GM12878 (cell line): Measurements from ENCODE around the gene TTC29.

Source experiments
- BACH1 ChIP-seq: fragments of 450-650 bp; IDR thresholded peaks from 2 replicates; pipeline ENCODE4 v1.6.1; 2017; ENCODE audit warnings: mild to moderate bottlenecking, borderline replicate concordance
- CTCF ChIP-seq, 3 experiments: IDR thresholded peaks in 2 of 3; conservative IDR thresholded peaks in 1 of 3; 2 replicates each; pipeline ENCODE4 v1.5.1; 2011; ENCODE audit warnings: low read depth in 3 of 3, low read length in 3 of 3, mild to moderate bottlenecking in 3 of 3, control low read depth in 2 of 3, moderate library complexity in 2 of 3, inconsistent platforms in 1 of 3, mixed read lengths in 1 of 3; ENCODE audit not compliant: control insufficient read depth in 2 of 3, insufficient read depth in 1 of 3; ENCODE audit errors: extremely low read depth in 1 of 3
- EZH2 ChIP-seq: IDR thresholded peaks from 2 replicates; pipeline ENCODE4 v1.6.1; 2012; ENCODE audit warnings: low read depth, mild to moderate bottlenecking, control low read depth, inconsistent platforms, low read length, borderline replicate concordance; ENCODE audit not compliant: control insufficient read depth
- HDAC2 ChIP-seq: fragments of 200-600 bp; sonication (generic); IDR thresholded peaks from 2 replicates; pipeline ENCODE4 v1.6.1; 2017
- MYB ChIP-seq: fragments of 150-350 bp; IDR thresholded peaks from 2 replicates; pipeline ENCODE4 v1.6.1; 2014; ENCODE audit warnings: mild to moderate bottlenecking, low read depth, low read length, borderline replicate concordance
- NBN ChIP-seq: fragments of 450-650 bp; IDR thresholded peaks from 2 replicates; pipeline ENCODE4 v1.6.1; 2016
- PBX3 ChIP-seq: IDR thresholded peaks from 2 replicates; pipeline ENCODE4 v1.6.1; 2011; ENCODE audit warnings: mild to moderate bottlenecking, low read depth, low read length, moderate library complexity; ENCODE audit not compliant: insufficient replicate concordance
- POLR2AphosphoS5 ChIP-seq: IDR thresholded peaks from 2 replicates; pipeline ENCODE4 v1.6.1; 2011; ENCODE audit warnings: mild to moderate bottlenecking, low read length, inconsistent platforms
- SMARCA5 ChIP-seq: fragments of 450-650 bp; IDR thresholded peaks from 2 replicates; pipeline ENCODE4 v1.6.1; 2017; ENCODE audit warnings: mild to moderate bottlenecking
- TAF1 ChIP-seq: IDR thresholded peaks from 2 replicates; pipeline ENCODE4 v1.6.1; 2011; ENCODE audit warnings: mild to moderate bottlenecking, low read depth, low read length, borderline replicate concordance
- TCF3 ChIP-seq: IDR thresholded peaks from 2 replicates; pipeline ENCODE4 v1.6.1; 2012; ENCODE audit warnings: low read depth, mild to moderate bottlenecking, low read length, borderline replicate concordance; ENCODE audit not compliant: insufficient read depth
- USF1 ChIP-seq: IDR thresholded peaks from 2 replicates; pipeline ENCODE4 v1.6.1; 2011; ENCODE audit warnings: borderline replicate concordance, low read depth, mild to moderate bottlenecking, moderate library complexity, mixed read lengths, low read length; ENCODE audit not compliant: insufficient read depth; ENCODE audit errors: extremely low read length
- ZBTB40 ChIP-seq: fragments of 450-650 bp; IDR thresholded peaks from 2 replicates; pipeline ENCODE4 v1.6.1; 2016; ENCODE audit warnings: mild to moderate bottlenecking, moderate library complexity, borderline replicate concordance

GRCh38 chr4:146930673-146931072, 15.0 kb downstream of the TTC29 start:
- TF ChIP-seq CTCF (IDR thresholded peaks at IDR 0.05 in 2 of 3, conservative IDR thresholded peaks at IDR 0.05 in 1 of 3; ENCODE audit: control insufficient read depth in 2 of 3, extremely low read depth in 1 of 3, insufficient read depth in 1 of 3, low read depth in 3 of 3, low read length in 3 of 3) (no peak), HDAC2 (no peak), POLR2AphosphoS5 (no peak), USF1 (no peak), PBX3 (no peak), NBN (no peak), MYB (no peak), TCF3 (no peak), ZBTB40 (no peak), SMARCA5 (no peak), BACH1 (no peak), EZH2 (no peak), TAF1 (no peak)
